ENCODE data around the gene CSAD. TPM values are rescaled to one million over a fixed set of nuclear protein-coding genes. Genes with fewer than 3 reads are reported as not detected.

The CSAD gene
- polyA plus RNA-seq, 1 experiment: 18.9 TPM

GRCh38 chr12:53227341-53227740 lies 46.6 kb upstream of the CSAD start:
- Histone ChIP-seq H3K4me3 (ENCODE audit: low read depth, low read length) (no peak overlapping the region), H3K9me3 (ENCODE audit: control insufficient read depth, insufficient read depth, low read length) (no peaks in the 10 kb centered on the region), H3K27me3 (ENCODE audit: control insufficient read depth, insufficient read depth, low read length) (no peaks in the 10 kb centered on the region), H3K27ac (ENCODE audit: low read depth, low read length) (no peak overlapping the region)
- ChIA-PET POLR2A (no interaction called here), CTCF (no interaction called here)
- no peak for TF ChIP-seq CTCF (IDR thresholded peaks at IDR 0.05; ENCODE audit: low read depth, low read length)
- DNase-seq (ENCODE audit: low read depth, low spot score): no peak

- Histone ChIP-seq H3K27ac (ENCODE audit: low read depth, low read length) (no peak overlapping the region), H3K4me3 (ENCODE audit: low read depth, low read length) (no peak overlapping the region), H3K9me3 (ENCODE audit: control insufficient read depth, insufficient read depth, low read length) (no peaks in the 10 kb centered on the region), H3K27me3 (ENCODE audit: control insufficient read depth, insufficient read depth, low read length) (no peaks in the 10 kb centered on the region)
- POLR2A ChIA-PET: no interaction called here
- CTCF ChIA-PET: interaction anchor here (1.5 kb wide), 1 partner anchor 13 kb away, joined by 6 read pairs; no protein-coding TSS in a partner anchor
- DNase-seq (ENCODE audit: low read depth, low spot score): no peak
- no peak for TF ChIP-seq CTCF (IDR thresholded peaks at IDR 0.05; ENCODE audit: low read depth, low read length)
Measured at GRCh38 chr12:53226815-53227214, 46.1 kb upstream of the CSAD start.

- Histone ChIP-seq H3K9me3 (ENCODE audit: control insufficient read depth, insufficient read depth, low read length) (no peaks in the 10 kb centered on the region), H3K27me3 (ENCODE audit: control insufficient read depth, insufficient read depth, low read length) (no peaks in the 10 kb centered on the region), H3K27ac (ENCODE audit: low read depth, low read length) (no peak overlapping the region), H3K4me3 (ENCODE audit: low read depth, low read length) (no peak overlapping the region)
- POLR2A ChIA-PET: no interaction called here
- DNase-seq (ENCODE audit: low read depth, low spot score): no peak
- no peak for TF ChIP-seq CTCF (IDR thresholded peaks at IDR 0.05; ENCODE audit: low read depth, low read length)
- CTCF ChIA-PET: interaction anchor here (1.1 to 1.5 kb wide), 2 partner anchors 12 to 126 kb away, joined by 3 to 6 read pairs; no protein-coding TSS in a partner anchor
Measured at GRCh38 chr12:53225635-53226424, 45.1 kb upstream of the CSAD start.

GRCh38 chr12:53224897-53225634 lies 44.3 kb upstream of the CSAD start:
- ChIA-PET CTCF (interaction anchor here (0.5 to 1.5 kb wide), 3 partner anchors 11 to 321 kb away, joined by 3 to 6 read pairs (median 3); no protein-coding TSS in a partner anchor), POLR2A (no interaction called here)
- H3K27me3 ChIP-seq (ENCODE audit: control insufficient read depth, insufficient read depth, low read length): no peaks in the 10 kb centered on the region
- no peak for TF ChIP-seq CTCF (IDR thresholded peaks at IDR 0.05; ENCODE audit: low read depth, low read length)
- no peaks in the 10 kb centered on the region for H3K9me3 ChIP-seq (ENCODE audit: control insufficient read depth, insufficient read depth, low read length)
- H3K27ac ChIP-seq (ENCODE audit: low read depth, low read length): no peak overlapping the region
- H3K4me3 ChIP-seq (ENCODE audit: low read depth, low read length): no peak overlapping the region
- DNase-seq (ENCODE audit: low read depth, low spot score): no peak
